MM.1S (cell line): ENCODE measurements around the gene SWAP70.

ENCODE experiments used
- CTCF ChIP-seq: fragments of 300-600 bp; sonication (generic); IDR thresholded peaks from 2 replicates; pipeline ENCODE4 v1.5.1; 2016; ENCODE audit warnings: antibody characterized with exemption, low read length, mixed read lengths
- EZH2phosphoT487 ChIP-seq: fragments of 300-600 bp; sonication (generic); IDR thresholded peaks from 2 replicates; pipeline ENCODE4 v1.6.1; 2018; ENCODE audit warnings: antibody characterized with exemption, low read length

- no peak for TF ChIP-seq CTCF
- no peak for TF ChIP-seq EZH2phosphoT487
Measured at GRCh38 chr11:9629064-9629463, 34.8 kb upstream of the SWAP70 start.
